A673 (cell line): ENCODE measurements around the gene PHC2.

Experiments used
- EZH2 ChIP-seq: fragments of 200-600 bp; sonication (generic); IDR thresholded peaks from 2 replicates; pipeline ENCODE4 v1.6.1; 2017; ENCODE audit warnings: borderline replicate concordance, low read depth, mild to moderate bottlenecking, mixed read lengths, antibody characterized with exemption, low read length; ENCODE audit not compliant: poor library complexity, severe bottlenecking
- TF ChIP-seq, protein P1 (sequence below): fragments of 300-800, 200-600 bp; sonication (generic); conservative IDR thresholded peaks from 2 replicates; pipeline ENCODE4 v1.5.1; 2017; ENCODE audit warnings: low read depth, mild to moderate bottlenecking, antibody characterized with exemption, low read length, moderate library complexity, mixed read lengths

GRCh38 chr1:33382661-33383415, 48.1 kb downstream of the PHC2 start:
- TF ChIP-seq, protein P1, sequence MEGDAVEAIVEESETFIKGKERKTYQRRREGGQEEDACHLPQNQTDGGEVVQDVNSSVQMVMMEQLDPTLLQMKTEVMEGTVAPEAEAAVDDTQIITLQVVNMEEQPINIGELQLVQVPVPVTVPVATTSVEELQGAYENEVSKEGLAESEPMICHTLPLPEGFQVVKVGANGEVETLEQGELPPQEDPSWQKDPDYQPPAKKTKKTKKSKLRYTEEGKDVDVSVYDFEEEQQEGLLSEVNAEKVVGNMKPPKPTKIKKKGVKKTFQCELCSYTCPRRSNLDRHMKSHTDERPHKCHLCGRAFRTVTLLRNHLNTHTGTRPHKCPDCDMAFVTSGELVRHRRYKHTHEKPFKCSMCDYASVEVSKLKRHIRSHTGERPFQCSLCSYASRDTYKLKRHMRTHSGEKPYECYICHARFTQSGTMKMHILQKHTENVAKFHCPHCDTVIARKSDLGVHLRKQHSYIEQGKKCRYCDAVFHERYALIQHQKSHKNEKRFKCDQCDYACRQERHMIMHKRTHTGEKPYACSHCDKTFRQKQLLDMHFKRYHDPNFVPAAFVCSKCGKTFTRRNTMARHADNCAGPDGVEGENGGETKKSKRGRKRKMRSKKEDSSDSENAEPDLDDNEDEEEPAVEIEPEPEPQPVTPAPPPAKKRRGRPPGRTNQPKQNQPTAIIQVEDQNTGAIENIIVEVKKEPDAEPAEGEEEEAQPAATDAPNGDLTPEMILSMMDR: no peak
- no peak for TF ChIP-seq EZH2
